Measurements from ENCODE around the gene NPIPA3.
"Not testable (repeated sequence)": the region's sequence is repeated elsewhere in the genome, so short reads cannot be mapped to it uniquely, and the experiment has no call there.

NPIPA3 gene

GRCh38 chr16:14742273-14743128 lies 39.3 kb downstream of the NPIPA3 start, which contains the start of gene NPIPA2:
NPIPA2 (plus strand) TSS chr16:14742533; CDS start chr16:14748066, 5,533 bp downstream.
- DNase-seq, result not testable (repeated sequence)

GRCh38 chr16:14773654-14774053 lies 70.4 kb downstream of the NPIPA3 start:
- not testable (repeated sequence) for DNase-seq

GRCh38 chr16:14775624-14776023 lies 72.4 kb downstream of the NPIPA3 start:
- DNase-seq, result not testable (repeated sequence)

All from NCI-H526 treated with DMSO at 0.1 percent for 48 hours (cell line).